CD4-positive, alpha-beta T cell (primary cell): ENCODE data around the gene CAMTA1. TPM values are rescaled to one million over a fixed set of nuclear protein-coding genes. Genes with fewer than 3 reads are reported as not detected.

Experiments
- ATAC-seq: fragments of 200-7000 bp; cut with Tn5 transposase; one replicate; pipeline ENCODE4 v1.10.0; 2022; ENCODE audit warnings: mild to moderate bottlenecking; ENCODE audit not compliant: poor library complexity
- CTCF ChIA-PET: fragments of 350-600 bp; sonication (Branson Sonifier 250); formaldehyde crosslinking; loops from one replicate; lab custom pipeline; 2021; ENCODE audit warnings: antibody characterized with exemption, inconsistent platforms; lab: Charles Lee
- POLR2A ChIA-PET: fragments of 350-600 bp; sonication (Branson Sonifier 250); formaldehyde crosslinking; loops from one replicate; lab custom pipeline; 2021; ENCODE audit warnings: antibody characterized with exemption, inconsistent platforms; lab: Charles Lee
- DNase-seq, 14 experiments: peaks; one replicate each; pipeline ENCODE4 v3.0.0-alpha.2; 2013 to 2020; ENCODE audit warnings: mixed read lengths in 2 of 14
- H3K27ac ChIP-seq, 2 donors: one replicate each; pipeline versions ENCODE4 v1.5.1 to v1.7.0; 2013; ENCODE audit warnings: low read length in 2 of 2, low read depth in 1 of 2, mild to moderate bottlenecking in 1 of 2
- H3K27me3 ChIP-seq, 2 experiments: 1 replicate in 1 of 2; 2 replicates in 1 of 2; pipeline versions ENCODE4 v1.6.1 to v1.7.0; 2013; ENCODE audit warnings: low read length in 2 of 2, control low read depth in 1 of 2, mild to moderate bottlenecking in 1 of 2, moderate library complexity in 1 of 2; ENCODE audit not compliant: insufficient read depth in 2 of 2, control insufficient read depth in 1 of 2
- H3K36me3 ChIP-seq: one replicate; pipeline ENCODE4 v1.6.1; 2013; ENCODE audit warnings: low read length, control low read depth; ENCODE audit not compliant: insufficient read depth
- H3K4me1 ChIP-seq: one replicate; pipeline ENCODE4 v1.6.1; 2013; ENCODE audit warnings: low read length, control low read depth; ENCODE audit not compliant: insufficient read depth
- H3K4me3 ChIP-seq: one replicate; pipeline ENCODE4 v1.5.1; 2013; ENCODE audit warnings: mild to moderate bottlenecking, low read length, moderate library complexity
- H3K9me3 ChIP-seq, 2 experiments: 1 replicate in 1 of 2; 2 replicates in 1 of 2; pipeline versions ENCODE4 v1.6.1 to v1.7.0; 2013; ENCODE audit warnings: low read length in 2 of 2, mild to moderate bottlenecking in 2 of 2, control low read depth in 1 of 2, moderate library complexity in 1 of 2; ENCODE audit not compliant: control insufficient read depth in 1 of 2, insufficient read depth in 1 of 2
- H3K27ac Mint-ChIP-seq: one replicate; pipeline ENCODE4 v1.8.0; 2020; ENCODE audit warnings: mixed read lengths
- H3K27me3 Mint-ChIP-seq: one replicate; pipeline ENCODE4 v1.8.0; 2021; ENCODE audit warnings: mixed read lengths
- H3K36me3 Mint-ChIP-seq: one replicate; pipeline ENCODE4 v1.8.0; 2021; ENCODE audit warnings: low read depth, mixed read lengths
- H3K4me1 Mint-ChIP-seq: one replicate; pipeline ENCODE4 v1.8.0; 2021; ENCODE audit warnings: low read depth, mixed read lengths
- H3K4me3 Mint-ChIP-seq: one replicate; pipeline ENCODE4 v1.8.0; 2020; ENCODE audit warnings: mild to moderate bottlenecking, mixed read lengths
- H3K9me3 Mint-ChIP-seq: one replicate; pipeline ENCODE4 v1.8.0; 2020; ENCODE audit warnings: mixed read lengths
- intact Hi-C, 2 experiments: fragments of 100-400 bp; cut with DNase I in 1 of 2; cut with micrococcal nuclease in 1 of 2; formaldehyde crosslinking; loops; one replicate each; pipeline versions ENCODE4 v1.15.1 to v1.9.0; 2023 to 2025; cut with DNase I, micrococcal nuclease
- total RNA-seq, 174 experiments: library from RNA in 2 of 174; stranded (reverse) in 2 of 174; gene quantifications; one replicate each; pipeline ENCODE4 v1.2.3 and lab custom pipeline; 2021 to 2026
- TF ChIP-seq, protein P1 (sequence below): fragments of 200-600 bp; IDR thresholded peaks from one replicate; pipeline ENCODE4 v1.8.0; 2022; ENCODE audit warnings: antibody characterized with exemption, mild to moderate bottlenecking

Gene CAMTA1
- total RNA-seq, 2 experiments from 2014 or later, result 38.6 to 39.3 TPM

DNA sequence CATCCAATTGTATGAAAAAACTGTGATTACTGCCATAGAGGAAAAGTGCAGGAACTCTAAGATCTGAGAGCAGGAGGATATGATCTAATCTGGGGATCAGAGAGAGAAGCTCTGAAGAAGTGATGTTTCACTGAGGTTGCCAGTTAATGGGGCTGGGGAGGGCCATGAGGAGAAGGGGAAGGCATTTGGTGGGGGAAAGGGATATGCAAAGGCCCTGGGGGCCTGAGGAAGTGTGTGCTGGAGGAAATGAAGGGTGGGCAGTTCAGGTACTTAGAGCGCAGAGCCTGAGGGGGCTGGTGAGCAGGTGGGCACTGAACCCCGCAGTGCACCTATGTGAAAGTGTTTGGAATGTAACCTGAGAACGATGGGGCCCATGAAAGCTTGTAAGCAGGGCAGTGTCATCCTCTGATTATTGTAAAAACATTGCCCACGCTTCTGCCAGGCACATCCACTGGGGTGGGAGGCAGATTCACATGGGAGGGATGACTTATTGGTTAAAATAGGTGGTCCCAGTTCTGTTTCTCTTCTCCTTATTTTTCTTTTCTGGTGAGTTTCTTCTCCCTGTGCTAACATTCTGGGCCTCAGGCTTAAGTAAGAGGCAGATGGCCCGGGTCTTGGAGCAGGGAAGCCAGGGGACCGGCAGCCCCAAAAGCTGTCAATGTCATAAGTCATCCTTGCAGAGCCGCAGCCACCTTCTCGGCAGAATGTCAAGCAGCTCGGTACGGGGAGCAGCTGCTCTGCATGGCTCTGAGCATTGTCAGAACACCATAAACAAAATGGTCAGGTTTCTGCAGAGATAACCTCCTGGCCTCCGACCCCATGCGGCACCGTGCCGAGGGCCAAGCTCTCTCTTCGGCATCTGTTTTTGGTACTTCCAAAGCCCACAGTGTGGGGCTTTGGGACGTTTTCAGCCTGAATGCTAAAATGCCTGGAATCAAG lies 493.8 kb downstream of the CAMTA1 start:
- H3K4me3 Mint-ChIP-seq, result no peak overlapping the region
- no peak overlapping the region for H3K27ac ChIP-seq
- no peaks in the 10 kb centered on the region for H3K4me1 Mint-ChIP-seq
- ChIA-PET POLR2A (no interaction called here), CTCF (no interaction called here)
- no peak overlapping the region for H3K4me3 ChIP-seq
- ATAC-seq (no peak), DNase-seq (no peak)
- H3K27me3 Mint-ChIP-seq, result peaks cover 32% of the 10 kb centered on the region
- no peaks in the 10 kb centered on the region for H3K36me3 ChIP-seq
- TF ChIP-seq, protein P1, sequence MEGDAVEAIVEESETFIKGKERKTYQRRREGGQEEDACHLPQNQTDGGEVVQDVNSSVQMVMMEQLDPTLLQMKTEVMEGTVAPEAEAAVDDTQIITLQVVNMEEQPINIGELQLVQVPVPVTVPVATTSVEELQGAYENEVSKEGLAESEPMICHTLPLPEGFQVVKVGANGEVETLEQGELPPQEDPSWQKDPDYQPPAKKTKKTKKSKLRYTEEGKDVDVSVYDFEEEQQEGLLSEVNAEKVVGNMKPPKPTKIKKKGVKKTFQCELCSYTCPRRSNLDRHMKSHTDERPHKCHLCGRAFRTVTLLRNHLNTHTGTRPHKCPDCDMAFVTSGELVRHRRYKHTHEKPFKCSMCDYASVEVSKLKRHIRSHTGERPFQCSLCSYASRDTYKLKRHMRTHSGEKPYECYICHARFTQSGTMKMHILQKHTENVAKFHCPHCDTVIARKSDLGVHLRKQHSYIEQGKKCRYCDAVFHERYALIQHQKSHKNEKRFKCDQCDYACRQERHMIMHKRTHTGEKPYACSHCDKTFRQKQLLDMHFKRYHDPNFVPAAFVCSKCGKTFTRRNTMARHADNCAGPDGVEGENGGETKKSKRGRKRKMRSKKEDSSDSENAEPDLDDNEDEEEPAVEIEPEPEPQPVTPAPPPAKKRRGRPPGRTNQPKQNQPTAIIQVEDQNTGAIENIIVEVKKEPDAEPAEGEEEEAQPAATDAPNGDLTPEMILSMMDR, result no peak
- peaks cover 0 to 13% of the 10 kb centered on the region in 2 experiments for H3K9me3 ChIP-seq
- H3K4me1 ChIP-seq, result no peaks in the 10 kb centered on the region
- H3K36me3 Mint-ChIP-seq, result no peaks in the 10 kb centered on the region
- peaks cover 2% of the 10 kb centered on the region for H3K9me3 Mint-ChIP-seq
- no peak overlapping the region for H3K27ac Mint-ChIP-seq
- intact Hi-C loops, result no loop called here
- peaks cover 0 to 6% of the 10 kb centered on the region in 2 experiments for H3K27me3 ChIP-seq

- POLR2A ChIA-PET, result no interaction called here
- Mint-ChIP-seq H3K27me3 (peaks cover 32% of the 10 kb centered on the region), H3K27ac (no peak overlapping the region), H3K4me3 (no peak overlapping the region), H3K9me3 (peaks cover 2% of the 10 kb centered on the region), H3K36me3 (no peaks in the 10 kb centered on the region), H3K4me1 (no peaks in the 10 kb centered on the region)
- TF ChIP-seq, protein P1, result no peak
- Histone ChIP-seq H3K27me3 (peaks cover 0 to 6% of the 10 kb centered on the region in 2 experiments), H3K4me1 (no peaks in the 10 kb centered on the region), H3K36me3 (no peaks in the 10 kb centered on the region), H3K9me3 (peaks cover 0 to 13% of the 10 kb centered on the region in 2 experiments), H3K4me3 (no peak overlapping the region), H3K27ac (no peak overlapping the region)
- DNase-seq (no peak), ATAC-seq (no peak)
- CTCF ChIA-PET, result no interaction called here
- intact Hi-C loops, result no loop called here
Observed at GRCh38 chr1:7279769-7280168, 494.5 kb downstream of the CAMTA1 start.

DNA sequence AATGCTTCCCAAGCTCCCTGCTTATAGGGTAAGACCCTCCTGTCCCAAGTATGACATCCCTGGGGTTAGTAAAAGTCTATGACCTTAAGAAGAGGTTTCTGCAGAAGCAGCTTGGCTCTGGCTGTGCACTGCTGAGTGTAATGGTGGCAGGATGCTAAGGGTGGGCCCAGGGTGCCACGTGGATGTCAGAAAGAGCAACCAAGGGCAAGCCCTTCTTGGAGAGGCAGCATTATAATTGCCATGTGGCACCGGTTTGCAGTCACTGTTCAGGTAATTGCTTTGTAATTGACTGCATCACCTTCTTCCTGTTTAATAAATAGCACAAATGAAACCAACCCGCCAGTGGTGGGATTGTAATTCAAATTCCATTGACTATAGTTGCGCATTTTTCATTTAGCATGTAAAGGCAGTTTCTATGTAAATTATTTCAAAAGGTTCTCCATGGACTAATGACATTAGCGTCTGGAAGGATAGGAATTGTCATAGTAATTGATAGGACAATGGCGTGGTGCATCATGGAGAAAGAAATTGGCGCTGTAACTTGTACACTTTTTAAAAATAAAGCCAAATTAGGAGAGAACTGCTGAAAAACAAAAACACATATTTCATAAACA lies 495.2 kb downstream of the CAMTA1 start:
- peaks cover 0 to 6% of the 10 kb centered on the region in 2 experiments for H3K27me3 ChIP-seq
- Mint-ChIP-seq H3K27ac (no peak overlapping the region), H3K36me3 (no peaks in the 10 kb centered on the region), H3K4me1 (no peaks in the 10 kb centered on the region), H3K4me3 (no peak overlapping the region), H3K9me3 (peaks cover 2% of the 10 kb centered on the region), H3K27me3 (peaks cover 32% of the 10 kb centered on the region)
- H3K4me3 ChIP-seq, result no peak overlapping the region
- DNase-seq (no peak), ATAC-seq (no peak)
- peaks cover 0 to 13% of the 10 kb centered on the region in 2 experiments for H3K9me3 ChIP-seq
- no peaks in the 10 kb centered on the region for H3K36me3 ChIP-seq
- H3K27ac ChIP-seq, result no peak overlapping the region
- POLR2A ChIA-PET, result no interaction called here
- CTCF ChIA-PET, result no interaction called here
- TF ChIP-seq, protein P1, result no peak
- no peaks in the 10 kb centered on the region for H3K4me1 ChIP-seq
- intact Hi-C loops, result no loop called here
